ENCODE results near the gene OPHN1. TPM values are rescaled to one million over a fixed set of nuclear protein-coding genes. Genes with fewer than 3 reads are reported as not detected.

Gene OPHN1
- total RNA-seq, result under 1 TPM; 0.21 to 0.46 TPM

- Mint-ChIP-seq H3K27ac (no peak within 1 kb of the TSS), H3K9me3 (no peaks in the 10 kb centered on the region), H3K4me3 (peak within 1 kb of the TSS; percentile 64), H3K36me3 (no peaks in the 10 kb centered on the region), H3K27me3 (peaks cover 33% of the 10 kb centered on the region), H3K4me1 (ENCODE audit: low read depth) (peaks cover 7% of the 10 kb centered on the region)
- POLR2A ChIA-PET, result interaction anchor here (0.5 kb wide), 1 partner anchor 845 kb away, joined by 3 read pairs; no protein-coding TSS in a partner anchor
- DNase-seq, result peak; percentile 13
- intact Hi-C loops (cut with micrococcal nuclease), result no loop called here
- CTCF ChIA-PET, result no interaction called here
These were observed at the start of gene OPHN1 for GRCh38 chrX:68433155-68433980. TSS of gene OPHN1 (minus strand) at chrX:68433495. CDS start at chrX:68433020, 475 bp downstream.

GRCh38 chrX:68480969-68481368, 47.7 kb upstream of the OPHN1 start:
- ChIA-PET POLR2A (no interaction called here), CTCF (no interaction called here)
- Mint-ChIP-seq H3K4me3 (no peak overlapping the region), H3K36me3 (no peaks in the 10 kb centered on the region), H3K4me1 (ENCODE audit: low read depth) (no peaks in the 10 kb centered on the region), H3K27me3 (no peaks in the 10 kb centered on the region), H3K27ac (no peak overlapping the region), H3K9me3 (no peaks in the 10 kb centered on the region)
- no peak for DNase-seq
- intact Hi-C loops (cut with micrococcal nuclease), result no loop called here

- Mint-ChIP-seq H3K27me3 (no peaks in the 10 kb centered on the region), H3K27ac (no peak overlapping the region)
- intact Hi-C loops (cut with micrococcal nuclease), result loop anchor here (5.0 kb wide), 1 partner anchor 267 kb away; no protein-coding TSS in a partner anchor
These were observed 31.5 kb upstream of the OPHN1 start for GRCh38 chrX:68464796-68465195.

GRCh38 chrX:68463880-68464279, 30.6 kb upstream of the OPHN1 start:
- Mint-ChIP-seq H3K27me3 (no peaks in the 10 kb centered on the region), H3K4me1 (ENCODE audit: low read depth) (peaks cover 2% of the 10 kb centered on the region), H3K36me3 (no peaks in the 10 kb centered on the region), H3K27ac (no peak overlapping the region), H3K9me3 (no peaks in the 10 kb centered on the region), H3K4me3 (no peak overlapping the region)
- ChIA-PET CTCF (interaction anchor here (1.5 kb wide), 1 partner anchor 267 kb away, joined by 5 read pairs; no protein-coding TSS in a partner anchor), POLR2A (no interaction called here)
- intact Hi-C loops (cut with micrococcal nuclease), result loop anchor here (5.0 kb wide), 1 partner anchor 267 kb away; no protein-coding TSS in a partner anchor
- no peak for DNase-seq

More at GRCh38 chrX:68464796-68465195, 31.5 kb upstream of the OPHN1 start:
- Mint-ChIP-seq H3K4me3 (no peak overlapping the region), H3K9me3 (no peaks in the 10 kb centered on the region), H3K36me3 (no peaks in the 10 kb centered on the region), H3K4me1 (ENCODE audit: low read depth) (peaks cover 2% of the 10 kb centered on the region)
- ChIA-PET CTCF (interaction anchor here (1.5 kb wide), 1 partner anchor 268 kb away, joined by 5 read pairs; no protein-coding TSS in a partner anchor), POLR2A (no interaction called here)
- DNase-seq, result no peak

GRCh38 chrX:68462653-68463052, 29.4 kb upstream of the OPHN1 start:
- Mint-ChIP-seq H3K36me3 (no peaks in the 10 kb centered on the region), H3K4me3 (no peak overlapping the region), H3K27ac (no peak overlapping the region), H3K4me1 (ENCODE audit: low read depth) (peaks cover 2% of the 10 kb centered on the region), H3K9me3 (no peaks in the 10 kb centered on the region), H3K27me3 (no peaks in the 10 kb centered on the region)
- ChIA-PET CTCF (interaction anchor here (1.1 kb wide), 1 partner anchor 266 kb away, joined by 3 read pairs; no protein-coding TSS in a partner anchor), POLR2A (no interaction called here)
- peak; percentile 10 for DNase-seq
- intact Hi-C loops (cut with micrococcal nuclease), result loop anchor here (5.0 kb wide), 1 partner anchor 265 kb away; no protein-coding TSS in a partner anchor

GRCh38 chrX:68462197-68462596, 28.9 kb upstream of the OPHN1 start:
- ChIA-PET POLR2A (no interaction called here), CTCF (interaction anchor here (1.1 kb wide), 1 partner anchor 265 kb away, joined by 3 read pairs; no protein-coding TSS in a partner anchor)
- no peak for DNase-seq
- Mint-ChIP-seq H3K27me3 (no peaks in the 10 kb centered on the region), H3K4me1 (ENCODE audit: low read depth) (peaks cover 2% of the 10 kb centered on the region), H3K27ac (no peak overlapping the region), H3K9me3 (no peaks in the 10 kb centered on the region), H3K4me3 (no peak overlapping the region), H3K36me3 (no peaks in the 10 kb centered on the region)
- intact Hi-C loops (cut with micrococcal nuclease), result loop anchor here (5.0 kb wide), 1 partner anchor 265 kb away; no protein-coding TSS in a partner anchor

- ChIA-PET POLR2A (no interaction called here), CTCF (no interaction called here)
- Mint-ChIP-seq H3K4me1 (ENCODE audit: low read depth) (peaks cover 2% of the 10 kb centered on the region), H3K9me3 (no peaks in the 10 kb centered on the region), H3K36me3 (no peaks in the 10 kb centered on the region), H3K27me3 (no peaks in the 10 kb centered on the region), H3K27ac (no peak overlapping the region), H3K4me3 (no peak overlapping the region)
- DNase-seq, result no peak
- intact Hi-C loops (cut with micrococcal nuclease), result loop anchor here (5.0 kb wide), 1 partner anchor 264 kb away; no protein-coding TSS in a partner anchor
These were observed 28.3 kb upstream of the OPHN1 start for GRCh38 chrX:68461576-68461975.

GRCh38 chrX:68461093-68461492, 27.8 kb upstream of the OPHN1 start:
- no peak overlapping the region for H3K27ac Mint-ChIP-seq
- peaks cover 2% of the 10 kb centered on the region for H3K4me1 Mint-ChIP-seq (ENCODE audit: low read depth)
- no peaks in the 10 kb centered on the region for H3K9me3 Mint-ChIP-seq
- POLR2A ChIA-PET, result no interaction called here
- H3K36me3 Mint-ChIP-seq, result no peaks in the 10 kb centered on the region
- no peak for DNase-seq
- H3K4me3 Mint-ChIP-seq, result no peak overlapping the region
- H3K27me3 Mint-ChIP-seq, result no peaks in the 10 kb centered on the region
- CTCF ChIA-PET, result no interaction called here
- intact Hi-C loops (cut with micrococcal nuclease), result loop anchor here (5.0 kb wide), 1 partner anchor 264 kb away; no protein-coding TSS in a partner anchor

- H3K9me3 Mint-ChIP-seq, result no peaks in the 10 kb centered on the region
- H3K36me3 Mint-ChIP-seq, result no peaks in the 10 kb centered on the region
- no peak overlapping the region for H3K27ac Mint-ChIP-seq
- POLR2A ChIA-PET, result no interaction called here
- H3K4me1 Mint-ChIP-seq (ENCODE audit: low read depth), result no peaks in the 10 kb centered on the region
- no peak for DNase-seq
- no peak overlapping the region for H3K4me3 Mint-ChIP-seq
- intact Hi-C loops (cut with micrococcal nuclease), result no loop called here
- CTCF ChIA-PET, result no interaction called here
- H3K27me3 Mint-ChIP-seq, result no peaks in the 10 kb centered on the region
These were observed 21.8 kb upstream of the OPHN1 start for GRCh38 chrX:68455151-68455510.

GRCh38 chrX:68454476-68455150, 21.3 kb upstream of the OPHN1 start:
- ChIA-PET POLR2A (no interaction called here), CTCF (no interaction called here)
- intact Hi-C loops (cut with micrococcal nuclease), result no loop called here
- Mint-ChIP-seq H3K36me3 (no peaks in the 10 kb centered on the region), H3K4me3 (no peak overlapping the region), H3K27ac (no peak overlapping the region), H3K4me1 (ENCODE audit: low read depth) (no peaks in the 10 kb centered on the region), H3K9me3 (no peaks in the 10 kb centered on the region), H3K27me3 (no peaks in the 10 kb centered on the region)
- no peak for DNase-seq

- DNase-seq, result no peak
- H3K4me1 Mint-ChIP-seq (ENCODE audit: low read depth), result no peaks in the 10 kb centered on the region
- no peaks in the 10 kb centered on the region for H3K36me3 Mint-ChIP-seq
- H3K27me3 Mint-ChIP-seq, result no peaks in the 10 kb centered on the region
- intact Hi-C loops (cut with micrococcal nuclease), result no loop called here
- no peak overlapping the region for H3K27ac Mint-ChIP-seq
- CTCF ChIA-PET, result no interaction called here
- POLR2A ChIA-PET, result no interaction called here
- no peaks in the 10 kb centered on the region for H3K9me3 Mint-ChIP-seq
- H3K4me3 Mint-ChIP-seq, result no peak overlapping the region
These were observed 18.4 kb upstream of the OPHN1 start for GRCh38 chrX:68451720-68452119.

- intact Hi-C loops (cut with micrococcal nuclease), result no loop called here
- Mint-ChIP-seq H3K27ac (no peak overlapping the region), H3K9me3 (no peaks in the 10 kb centered on the region), H3K4me1 (ENCODE audit: low read depth) (peaks cover 8% of the 10 kb centered on the region), H3K27me3 (peaks cover 5% of the 10 kb centered on the region), H3K36me3 (no peaks in the 10 kb centered on the region), H3K4me3 (no peak overlapping the region)
- ChIA-PET CTCF (no interaction called here), POLR2A (no interaction called here)
- DNase-seq, result peak; percentile 18
These were observed 10.0 kb upstream of the OPHN1 start for GRCh38 chrX:68443155-68443868.
